Measurements from ENCODE around the gene MECP2.
"Not testable (repeated sequence)": the region's sequence is repeated elsewhere in the genome, so short reads cannot be mapped to it uniquely, and the experiment has no call there.

Gene MECP2

DNA sequence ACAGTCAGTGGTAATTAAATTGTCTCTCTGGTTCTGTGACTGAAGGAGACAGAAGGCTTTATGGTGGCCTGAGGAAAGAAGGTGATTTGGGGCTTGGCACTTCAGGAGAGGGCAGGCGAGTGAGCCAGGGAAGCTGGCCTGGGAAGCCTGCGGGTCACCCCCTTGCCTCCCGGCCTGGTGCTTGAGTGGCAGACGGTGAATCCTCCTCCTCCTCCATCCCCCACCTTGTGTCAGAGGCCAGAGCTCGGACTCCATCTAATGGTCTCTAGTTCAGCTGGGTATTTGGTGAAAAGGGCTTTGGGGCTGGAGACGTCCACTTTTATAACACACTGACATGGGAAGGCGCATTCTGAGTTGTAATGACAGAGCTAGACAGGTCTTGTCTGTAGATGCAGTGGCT lies 116.3 kb downstream of the MECP2 start:
- in situ Hi-C loops (cut with HindIII; ENCODE audit: low pct_unique_long_range_greater_than_20kb, low sequenced_read_pairs), result no loop called here
- no peak for TF ChIP-seq JUND (IDR thresholded peaks at IDR 0.05; ENCODE audit: low read depth)
- DNase-seq (ENCODE audit: low read depth in 1 of 2, low spot score in 1 of 2), result no peak

DNA sequence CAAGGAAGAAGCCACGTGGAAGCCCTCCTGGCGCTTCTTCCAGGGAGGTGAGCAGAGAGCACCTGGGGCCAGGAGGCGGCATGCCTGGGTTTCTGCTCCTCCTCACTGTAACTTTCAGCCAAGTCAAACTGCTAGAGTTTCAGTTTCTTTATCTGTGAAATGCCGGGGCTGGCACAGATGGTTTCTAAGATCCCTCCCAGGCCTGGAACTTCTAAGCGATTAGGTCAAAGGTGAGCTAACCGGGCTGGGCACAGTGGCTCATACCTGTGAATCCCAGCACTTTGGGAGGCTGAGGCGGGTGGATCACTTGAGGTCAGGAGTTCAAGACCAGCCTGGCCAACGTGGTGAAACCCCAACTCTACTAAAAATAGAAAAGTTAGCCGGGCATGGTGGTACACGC lies 117.1 kb downstream of the MECP2 start:
- DNase-seq (ENCODE audit: low read depth in 1 of 2, low spot score in 1 of 2); in situ Hi-C loops (cut with HindIII; ENCODE audit: low pct_unique_long_range_greater_than_20kb, low sequenced_read_pairs): not testable (repeated sequence)

DNA sequence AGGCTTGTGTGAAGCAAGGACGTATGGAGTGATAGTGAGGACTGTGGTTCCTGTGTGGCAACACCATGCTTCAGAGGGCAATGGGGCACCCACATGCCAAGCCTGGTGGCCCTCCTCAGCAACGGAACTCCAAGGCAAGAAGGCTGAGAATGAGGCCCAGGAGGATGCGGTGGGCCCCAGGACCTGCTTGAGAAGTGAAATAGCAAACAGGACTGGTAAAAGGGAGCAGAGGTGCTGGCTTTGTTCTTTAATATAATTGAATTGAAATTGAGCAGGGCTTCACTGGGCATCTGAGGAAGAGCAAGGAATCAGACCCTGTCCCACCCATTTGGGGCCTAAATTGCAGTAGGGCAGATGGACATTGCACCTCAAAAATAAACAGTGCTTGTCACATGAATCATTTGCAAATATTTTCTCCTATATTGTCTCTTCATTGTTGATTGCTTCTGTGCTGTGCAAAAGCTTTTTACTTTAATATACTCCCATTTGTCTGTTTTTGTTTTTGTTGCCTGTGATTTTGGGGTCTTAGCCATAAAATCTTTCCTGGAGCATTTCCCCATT lies 122.7 kb downstream of the MECP2 start:
- in situ Hi-C loops (cut with HindIII; ENCODE audit: low pct_unique_long_range_greater_than_20kb, low sequenced_read_pairs), result no loop called here

DNA sequence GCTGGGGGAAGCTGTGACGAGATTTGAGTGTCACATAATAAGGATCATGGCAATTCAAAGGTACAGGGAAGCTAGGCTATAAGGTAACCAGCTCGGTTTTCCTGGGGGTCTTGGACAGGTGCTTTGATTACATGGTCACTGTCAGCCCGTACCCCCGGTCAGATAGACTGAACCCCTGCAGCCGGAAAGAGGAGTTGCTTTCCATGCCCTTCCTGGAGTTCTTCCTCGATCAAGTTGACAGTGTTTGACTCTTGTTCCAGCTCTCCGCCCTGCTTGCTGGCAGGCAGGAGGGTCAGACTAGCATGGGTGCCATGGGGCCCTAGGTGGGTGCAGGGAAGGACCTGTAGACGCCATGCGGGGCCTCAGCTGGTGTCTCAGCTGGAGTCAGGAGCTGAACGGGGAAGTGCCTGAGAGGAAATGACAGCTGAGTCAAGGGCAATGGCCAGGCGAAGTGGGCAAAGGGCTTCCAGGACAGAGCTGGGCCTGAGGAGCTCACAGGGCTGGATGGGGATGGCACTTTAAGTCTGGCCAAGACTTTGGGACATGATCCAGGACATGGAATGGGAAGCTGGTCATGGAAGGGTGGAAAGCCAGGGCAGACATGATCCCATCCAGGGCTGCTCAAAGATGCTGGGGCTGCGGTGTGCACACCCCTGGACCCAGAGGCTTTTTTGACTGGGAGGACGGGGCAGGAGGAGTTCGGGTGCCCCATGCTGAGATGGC lies 123.4 kb downstream of the MECP2 start:
- no peak for DNase-seq (ENCODE audit: low read depth in 1 of 2, low spot score in 1 of 2)
- in situ Hi-C loops (cut with HindIII; ENCODE audit: low pct_unique_long_range_greater_than_20kb, low sequenced_read_pairs), result no loop called here
- no peak for TF ChIP-seq JUND (IDR thresholded peaks at IDR 0.05; ENCODE audit: low read depth)

More for the DNA sequence above, 122.7 kb downstream of the MECP2 start:
- no peak for DNase-seq (ENCODE audit: low read depth in 1 of 2, low spot score in 1 of 2)
- no peak for TF ChIP-seq JUND (IDR thresholded peaks at IDR 0.05; ENCODE audit: low read depth)

DNA sequence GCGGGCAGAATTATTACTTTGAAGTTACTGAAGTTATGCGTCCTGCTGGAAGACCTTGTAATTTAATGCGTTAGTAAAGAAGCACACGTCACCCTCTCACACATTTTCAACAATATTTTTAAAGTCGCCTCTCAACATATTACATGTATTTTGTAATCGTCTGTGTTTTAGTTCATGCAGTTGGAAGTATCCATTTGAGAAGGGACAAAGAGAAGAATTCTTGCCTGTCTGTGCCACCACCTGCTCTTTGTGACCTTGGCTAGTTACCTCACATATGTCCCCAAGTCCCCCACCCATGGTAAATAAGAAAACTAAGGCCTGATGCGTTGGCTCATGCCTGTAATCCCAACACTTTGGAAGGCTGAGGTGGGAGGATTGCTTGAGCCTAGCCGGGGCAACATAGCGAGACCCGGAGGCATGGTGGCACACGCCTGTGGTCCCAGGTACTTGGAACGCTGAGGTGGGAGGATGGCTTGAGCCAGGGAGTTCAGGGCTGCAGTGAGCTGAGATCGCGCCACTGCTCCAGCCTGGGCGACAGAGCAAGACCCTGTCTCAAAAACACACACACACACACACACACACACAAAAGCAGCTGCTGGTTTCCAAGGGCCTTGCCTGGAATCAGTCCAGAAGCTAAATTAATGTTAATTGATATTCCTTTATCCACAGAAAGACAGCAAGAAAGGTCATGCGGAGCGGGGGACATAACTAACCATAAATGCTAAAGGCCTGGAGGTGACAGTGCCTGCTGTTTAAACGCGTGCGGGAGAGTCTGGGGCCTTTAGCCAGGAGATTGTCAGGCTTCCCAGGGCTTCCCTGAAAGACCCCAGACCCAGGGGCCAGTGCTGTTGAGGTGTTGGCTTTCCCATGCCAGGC lies 124.2 kb downstream of the MECP2 start:
- no peak for TF ChIP-seq JUND (IDR thresholded peaks at IDR 0.05; ENCODE audit: low read depth)
- in situ Hi-C loops (cut with HindIII; ENCODE audit: low pct_unique_long_range_greater_than_20kb, low sequenced_read_pairs), result no loop called here
- DNase-seq (ENCODE audit: low read depth in 1 of 2, low spot score in 1 of 2), result no peak

DNA sequence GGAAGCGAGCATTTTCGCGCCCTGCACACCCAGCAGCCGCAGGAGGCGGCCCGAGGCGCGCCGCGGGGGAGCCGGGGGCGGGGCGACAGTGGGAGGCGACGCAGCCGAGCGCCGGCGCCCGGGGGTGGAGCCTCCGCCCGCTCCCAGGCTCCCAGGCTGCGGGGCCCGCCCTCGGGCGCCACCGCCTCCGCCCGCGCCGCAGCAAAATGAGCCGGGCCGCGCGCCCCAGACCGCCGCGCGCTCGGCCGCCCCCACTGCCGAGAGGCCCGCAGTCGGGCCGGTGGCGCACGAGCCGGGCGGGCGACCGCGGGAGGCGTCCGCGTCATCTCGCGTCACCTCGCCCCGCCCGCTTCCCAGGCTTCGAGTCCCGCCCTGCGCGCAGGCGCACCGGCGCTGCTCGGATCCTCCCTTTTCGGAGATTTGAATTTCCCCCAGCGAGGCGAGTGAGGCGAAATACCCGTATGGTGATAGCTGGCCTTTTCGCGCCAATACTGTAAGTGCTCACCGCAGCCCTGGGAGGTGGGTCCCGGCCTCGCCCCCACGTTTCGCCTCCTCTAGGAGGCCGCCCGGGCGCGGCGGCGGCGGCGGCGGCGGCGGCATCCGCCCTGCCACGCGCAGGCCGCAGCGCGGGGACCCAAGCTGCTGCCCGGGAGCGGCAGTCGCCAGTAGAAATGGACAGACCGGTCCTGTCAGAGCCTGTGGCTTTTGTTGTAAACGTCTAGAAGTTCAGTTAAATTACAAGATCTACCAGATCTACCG lies 125.0 kb downstream of the MECP2 start, which contains the start of gene TMEM187:
Gene TMEM187 (plus strand): TSS at position 387 of the 759 bp plus-strand sequence. CDS start 9,309 bp downstream, outside the sequence.
- no peak for TF ChIP-seq JUND (IDR thresholded peaks at IDR 0.05; ENCODE audit: low read depth)
- in situ Hi-C loops (cut with HindIII; ENCODE audit: low pct_unique_long_range_greater_than_20kb, low sequenced_read_pairs), result no loop called here
- peak; percentile 71 to 87 for DNase-seq (ENCODE audit: low read depth in 1 of 2, low spot score in 1 of 2)
